ENCODE data around the gene ZNF326. TPM values are rescaled to one million over a fixed set of nuclear protein-coding genes. Genes with fewer than 3 reads are reported as not detected.

Gene ZNF326
- polyA plus RNA-seq, 1 donor (not counting 4 experiments of a cell fraction or from before 2014, with no cell fraction given): 22.7 TPM

GRCh38 chr1:89973471-89974127 is 21.3 kb upstream of the ZNF326 start:
- no peaks in the 10 kb centered on the region for H3K27me3 ChIP-seq (ENCODE audit: control insufficient read depth, extremely low read depth, insufficient read depth, low read length)
- DNase-seq (ENCODE audit: low read depth, low spot score) (no peak), FAIRE-seq (no peak)
- H3K9ac ChIP-seq (ENCODE audit: control insufficient read depth, extremely low read depth, insufficient read depth, low read length): no peak overlapping the region
- no peak overlapping the region for H3K4me3 ChIP-seq (ENCODE audit: control insufficient read depth in 2 of 3, extremely low read depth in 1 of 3, insufficient read depth in 2 of 3, low read depth in 1 of 3, low read length in 3 of 3)
- TF ChIP-seq EZH2 (IDR thresholded peaks at IDR 0.05; ENCODE audit: low read length) (no peak), CTCF (optimal IDR thresholded peaks at IDR 0.05 in 1 of 3, IDR thresholded peaks at IDR 0.05 in 1 of 3, conservative IDR thresholded peaks at IDR 0.05 in 1 of 3; ENCODE audit: extremely low read depth in 1 of 3, insufficient read depth in 2 of 3, low read length in 3 of 3) (no peak)
- H3K36me3 ChIP-seq (ENCODE audit: control insufficient read depth in 2 of 2, extremely low read depth in 1 of 2, insufficient read depth in 2 of 2, low read length in 2 of 2): no peaks in the 10 kb centered on the region
- peaks cover 33% of the 10 kb centered on the region for H3K4me1 ChIP-seq (ENCODE audit: control insufficient read depth, extremely low read depth, insufficient read depth, low read length)
- H3K27ac ChIP-seq (ENCODE audit: control insufficient read depth, insufficient read depth, low read length): no peak overlapping the region
- H4K20me1 ChIP-seq (ENCODE audit: control insufficient read depth, extremely low read depth, insufficient read depth, low read length): no peaks in the 10 kb centered on the region
- H3K9me3 ChIP-seq (ENCODE audit: control insufficient read depth, low read depth, low read length): no peaks in the 10 kb centered on the region
- dilution Hi-C loops (cut with MboI; ENCODE audit: extremely low pct_ligation_motif_present, low sequenced_read_pairs): no loop called here
- no peaks in the 10 kb centered on the region for H3K9me1 ChIP-seq (ENCODE audit: control insufficient read depth, extremely low read depth, insufficient read depth, low read length)
- no peak overlapping the region for H3K4me2 ChIP-seq (ENCODE audit: control insufficient read depth, extremely low read depth, insufficient read depth, low read depth, low read length)
- H3K79me2 ChIP-seq (ENCODE audit: control insufficient read depth, insufficient read depth, low read length): no peaks in the 10 kb centered on the region
- no peak overlapping the region for H2AFZ ChIP-seq (ENCODE audit: control insufficient read depth, low read length)

GRCh38 chr1:89974256-89974655 is 20.7 kb upstream of the ZNF326 start:
- Histone ChIP-seq H3K79me2 (ENCODE audit: control insufficient read depth, insufficient read depth, low read length) (no peaks in the 10 kb centered on the region), H3K4me2 (ENCODE audit: control insufficient read depth, extremely low read depth, insufficient read depth, low read depth, low read length) (no peak overlapping the region), H3K4me3 (ENCODE audit: control insufficient read depth in 2 of 3, extremely low read depth in 1 of 3, insufficient read depth in 2 of 3, low read depth in 1 of 3, low read length in 3 of 3) (no peak overlapping the region), H3K27me3 (ENCODE audit: control insufficient read depth, extremely low read depth, insufficient read depth, low read length) (no peaks in the 10 kb centered on the region), H3K27ac (ENCODE audit: control insufficient read depth, insufficient read depth, low read length) (no peak overlapping the region), H2AFZ (ENCODE audit: control insufficient read depth, low read length) (no peak overlapping the region), H3K4me1 (ENCODE audit: control insufficient read depth, extremely low read depth, insufficient read depth, low read length) (peaks cover 33% of the 10 kb centered on the region), H3K36me3 (ENCODE audit: control insufficient read depth in 2 of 2, extremely low read depth in 1 of 2, insufficient read depth in 2 of 2, low read length in 2 of 2) (no peaks in the 10 kb centered on the region), H3K9me3 (ENCODE audit: control insufficient read depth, low read depth, low read length) (no peaks in the 10 kb centered on the region), H3K9ac (ENCODE audit: control insufficient read depth, extremely low read depth, insufficient read depth, low read length) (no peak overlapping the region), H4K20me1 (ENCODE audit: control insufficient read depth, extremely low read depth, insufficient read depth, low read length) (no peaks in the 10 kb centered on the region), H3K9me1 (ENCODE audit: control insufficient read depth, extremely low read depth, insufficient read depth, low read length) (no peaks in the 10 kb centered on the region)
- no peak for FAIRE-seq
- dilution Hi-C loops (cut with MboI; ENCODE audit: extremely low pct_ligation_motif_present, low sequenced_read_pairs): no loop called here
- DNase-seq (ENCODE audit: low read depth, low spot score): no peak
- TF ChIP-seq CTCF (optimal IDR thresholded peaks at IDR 0.05 in 1 of 3, IDR thresholded peaks at IDR 0.05 in 1 of 3, conservative IDR thresholded peaks at IDR 0.05 in 1 of 3; ENCODE audit: extremely low read depth in 1 of 3, insufficient read depth in 2 of 3, low read length in 3 of 3) (no peak), EZH2 (IDR thresholded peaks at IDR 0.05; ENCODE audit: low read length) (no peak)

Measured in keratinocyte (primary cell).